ENCODE data around the gene CLCA1.

The CLCA1 gene

DNA sequence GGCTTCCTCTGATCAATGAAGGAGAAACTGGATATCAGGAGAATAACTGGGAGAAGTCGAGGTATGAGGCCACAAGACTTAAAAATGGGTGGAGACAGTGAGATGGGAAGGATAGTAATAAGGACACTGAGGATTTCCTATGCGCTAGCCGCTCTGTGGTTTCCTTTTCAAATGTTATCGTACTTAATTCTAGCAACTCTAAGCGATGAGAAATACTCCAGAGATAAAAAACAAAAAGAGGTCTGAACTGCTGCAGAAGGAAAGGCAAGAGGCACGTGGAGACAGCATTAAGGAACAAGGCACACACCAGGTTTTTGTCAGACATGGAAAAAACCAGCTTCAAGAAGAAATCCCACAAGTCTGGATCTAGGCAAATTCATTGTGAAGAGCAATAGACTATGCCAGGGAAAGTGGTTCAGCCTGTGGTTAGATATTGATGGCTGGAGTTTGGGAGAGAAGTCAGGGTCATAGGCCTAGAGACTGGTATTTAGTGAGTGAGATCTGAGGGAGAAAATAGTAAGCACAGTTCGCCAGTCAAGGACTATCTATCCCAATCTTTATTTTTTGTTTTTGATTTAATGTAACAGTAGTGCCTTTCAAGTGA lies 39.5 kb upstream of the CLCA1 start:
- DNase-seq (ENCODE audit: low spot score) = no peak
- in situ Hi-C loops (cut with MboI; ENCODE audit: low pct_unique_long_range_greater_than_20kb, low sequenced_read_pairs, unreplicated experiment) = no loop called here
- TF ChIP-seq, protein P1, sequence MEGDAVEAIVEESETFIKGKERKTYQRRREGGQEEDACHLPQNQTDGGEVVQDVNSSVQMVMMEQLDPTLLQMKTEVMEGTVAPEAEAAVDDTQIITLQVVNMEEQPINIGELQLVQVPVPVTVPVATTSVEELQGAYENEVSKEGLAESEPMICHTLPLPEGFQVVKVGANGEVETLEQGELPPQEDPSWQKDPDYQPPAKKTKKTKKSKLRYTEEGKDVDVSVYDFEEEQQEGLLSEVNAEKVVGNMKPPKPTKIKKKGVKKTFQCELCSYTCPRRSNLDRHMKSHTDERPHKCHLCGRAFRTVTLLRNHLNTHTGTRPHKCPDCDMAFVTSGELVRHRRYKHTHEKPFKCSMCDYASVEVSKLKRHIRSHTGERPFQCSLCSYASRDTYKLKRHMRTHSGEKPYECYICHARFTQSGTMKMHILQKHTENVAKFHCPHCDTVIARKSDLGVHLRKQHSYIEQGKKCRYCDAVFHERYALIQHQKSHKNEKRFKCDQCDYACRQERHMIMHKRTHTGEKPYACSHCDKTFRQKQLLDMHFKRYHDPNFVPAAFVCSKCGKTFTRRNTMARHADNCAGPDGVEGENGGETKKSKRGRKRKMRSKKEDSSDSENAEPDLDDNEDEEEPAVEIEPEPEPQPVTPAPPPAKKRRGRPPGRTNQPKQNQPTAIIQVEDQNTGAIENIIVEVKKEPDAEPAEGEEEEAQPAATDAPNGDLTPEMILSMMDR (IDR thresholded peaks at IDR 0.05; ENCODE audit: extremely low read depth, insufficient read depth, missing control alignments) = no peak

DNA sequence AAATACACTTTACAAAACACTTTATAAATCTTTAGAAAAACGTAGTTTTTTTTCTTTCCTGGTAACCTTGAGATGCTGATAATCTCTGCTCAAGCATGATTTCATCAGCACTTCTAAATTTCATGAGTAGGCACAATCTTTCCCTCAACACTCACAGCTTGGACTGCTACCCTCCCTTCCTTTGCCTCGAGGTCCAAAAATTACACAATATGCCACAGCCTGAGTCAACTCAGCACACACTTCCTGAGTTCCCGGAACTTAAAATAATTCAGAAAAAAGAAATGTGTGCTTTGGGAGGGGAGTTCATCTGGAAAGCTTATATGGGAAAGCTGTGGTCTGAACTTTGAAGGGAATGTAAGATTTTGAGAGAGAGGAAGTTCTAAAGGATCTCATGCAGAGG lies 38.9 kb upstream of the CLCA1 start:
- TF ChIP-seq, protein P1 (IDR thresholded peaks at IDR 0.05; ENCODE audit: extremely low read depth, insufficient read depth, missing control alignments) = no peak
- DNase-seq (ENCODE audit: low spot score) = no peak
- in situ Hi-C loops (cut with MboI; ENCODE audit: low pct_unique_long_range_greater_than_20kb, low sequenced_read_pairs, unreplicated experiment) = no loop called here

DNA sequence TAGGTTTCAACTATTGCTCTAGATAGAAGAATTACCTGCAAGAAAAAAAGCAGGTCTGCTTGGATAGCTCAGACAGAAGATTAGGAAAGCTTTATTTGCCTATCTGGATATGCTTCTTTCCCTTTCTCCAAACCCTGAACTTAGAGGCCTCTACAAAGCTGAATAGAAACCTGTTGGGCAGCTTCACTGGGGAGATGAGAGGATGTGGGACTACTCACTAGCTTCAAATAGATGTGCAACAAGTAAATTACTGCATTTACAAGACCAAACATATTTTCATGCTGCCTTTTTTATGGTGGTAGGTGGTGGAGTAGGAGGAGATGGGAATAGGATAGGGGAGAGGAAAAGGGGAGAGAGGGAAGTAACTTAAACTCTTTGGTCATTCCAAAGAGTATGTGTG lies 38.4 kb upstream of the CLCA1 start:
- DNase-seq (ENCODE audit: low spot score) = no peak
- in situ Hi-C loops (cut with MboI; ENCODE audit: low pct_unique_long_range_greater_than_20kb, low sequenced_read_pairs, unreplicated experiment) = no loop called here

DNA sequence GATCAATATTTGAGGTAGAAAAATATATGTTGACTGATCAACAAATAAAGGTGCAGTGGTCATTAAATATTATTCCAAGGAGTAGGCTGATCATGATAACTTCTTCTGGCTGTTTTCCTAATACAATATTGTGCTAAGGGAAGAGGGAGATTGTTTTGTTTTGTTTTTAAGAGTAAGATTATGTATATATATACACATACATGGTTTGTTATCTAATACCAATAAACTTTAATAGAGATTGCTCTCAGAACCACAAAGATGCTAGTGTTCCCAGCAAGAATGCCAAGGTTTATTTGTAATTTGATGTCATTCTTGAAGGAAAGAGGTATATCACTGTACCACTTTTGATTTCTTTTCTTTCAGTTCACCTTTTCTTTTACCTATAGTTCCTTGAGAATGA lies 34.7 kb upstream of the CLCA1 start:
- DNase-seq (ENCODE audit: low spot score) = no peak
- TF ChIP-seq, protein P1 (IDR thresholded peaks at IDR 0.05; ENCODE audit: extremely low read depth, insufficient read depth, missing control alignments) = no peak
- in situ Hi-C loops (cut with MboI; ENCODE audit: low pct_unique_long_range_greater_than_20kb, low sequenced_read_pairs, unreplicated experiment) = no loop called here

More for the DNA sequence above, 38.4 kb upstream of the CLCA1 start:
- TF ChIP-seq, protein P1 (IDR thresholded peaks at IDR 0.05; ENCODE audit: extremely low read depth, insufficient read depth, missing control alignments) = no peak

DNA sequence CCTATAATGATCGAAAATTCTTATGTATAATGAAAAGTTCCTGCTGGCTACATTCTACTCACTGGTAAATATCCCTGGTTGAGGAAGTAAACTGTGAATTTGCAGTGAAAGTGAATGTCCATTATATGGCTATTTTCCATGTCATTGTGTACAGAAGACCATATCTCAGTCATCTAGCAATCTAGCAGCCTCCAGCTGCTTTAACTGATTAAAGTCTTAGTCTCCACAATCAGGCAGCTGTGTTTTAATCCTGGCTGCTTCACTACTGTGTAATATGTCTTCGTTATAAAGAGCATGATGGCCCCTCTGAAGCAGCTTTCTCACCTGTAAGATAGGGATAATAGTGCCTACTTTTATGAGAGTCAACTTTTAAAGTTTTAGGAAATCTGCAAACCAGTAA lies 33.4 kb upstream of the CLCA1 start:
- no peak for DNase-seq (ENCODE audit: low spot score)
- TF ChIP-seq, protein P1 (IDR thresholded peaks at IDR 0.05; ENCODE audit: extremely low read depth, insufficient read depth, missing control alignments) = no peak
- in situ Hi-C loops (cut with MboI; ENCODE audit: low pct_unique_long_range_greater_than_20kb, low sequenced_read_pairs, unreplicated experiment) = no loop called here

DNA sequence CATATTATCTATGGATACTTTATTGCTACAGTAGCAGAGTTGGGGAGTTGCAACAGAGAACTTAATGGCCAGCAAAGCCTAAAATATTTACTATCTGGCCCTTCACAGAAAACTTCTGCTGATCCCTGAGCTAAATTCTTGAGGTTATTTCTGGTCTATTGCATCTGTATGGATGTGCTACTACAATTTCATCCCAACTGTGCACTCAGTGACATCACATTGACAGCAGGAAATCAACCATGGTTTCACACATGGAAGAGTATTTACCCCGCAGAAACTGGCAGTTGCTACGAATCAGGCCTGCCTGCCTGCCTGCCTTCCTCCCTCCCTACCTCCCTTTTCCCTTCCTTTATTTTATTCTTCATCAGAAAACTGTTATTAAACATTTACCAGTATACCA lies 32.7 kb upstream of the CLCA1 start:
- in situ Hi-C loops (cut with MboI; ENCODE audit: low pct_unique_long_range_greater_than_20kb, low sequenced_read_pairs, unreplicated experiment) = no loop called here

More for the DNA sequence above, 32.7 kb upstream of the CLCA1 start:
- no peak for DNase-seq (ENCODE audit: low spot score)
- TF ChIP-seq, protein P1 (IDR thresholded peaks at IDR 0.05; ENCODE audit: extremely low read depth, insufficient read depth, missing control alignments) = no peak
